HEK293 (cell line): Measurements from ENCODE around the gene CIROP.

Source experiments
- GLIS1 ChIP-seq: fragments of 450-650 bp; formaldehyde crosslinking; IDR thresholded peaks from 2 replicates; pipeline ENCODE4 v1.5.1; 2016; ENCODE audit warnings: missing biosample characterization, missing genetic modification characterization
- MEIS1 ChIP-seq: sonication (generic); formaldehyde crosslinking; IDR thresholded peaks from 2 replicates; pipeline ENCODE4 v1.8.1; 2022; ENCODE audit warnings: missing genetic modification reagents, mild to moderate bottlenecking, borderline replicate concordance
- REST ChIP-seq: fragments of 450-650 bp; formaldehyde crosslinking; IDR thresholded peaks from 2 replicates; pipeline ENCODE4 v1.5.1; 2016; ENCODE audit warnings: missing biosample characterization, missing genetic modification characterization
- TRIM28 ChIP-seq: IDR thresholded peaks from 2 replicates; pipeline ENCODE4 v1.6.1; 2011; ENCODE audit warnings: low read length, control low read depth, borderline replicate concordance
- YY1 ChIP-seq: fragments of 450-650 bp; formaldehyde crosslinking; IDR thresholded peaks from 2 replicates; pipeline ENCODE4 v1.5.1; 2018; ENCODE audit warnings: missing biosample characterization, missing genetic modification characterization
- ZFP3 ChIP-seq: fragments of 450-650 bp; formaldehyde crosslinking; IDR thresholded peaks from 2 replicates; pipeline ENCODE4 v1.5.1; 2016; ENCODE audit warnings: low read depth, missing biosample characterization, missing genetic modification characterization
- ZNF24 ChIP-seq: fragments of 450-650 bp; formaldehyde crosslinking; IDR thresholded peaks from 2 replicates; pipeline ENCODE4 v1.5.1; 2016; ENCODE audit warnings: missing biosample characterization, missing genetic modification characterization
- ZNF398 ChIP-seq: fragments of 450-650 bp; formaldehyde crosslinking; IDR thresholded peaks from 2 replicates; pipeline ENCODE4 v1.5.1; 2017; ENCODE audit warnings: missing biosample characterization, missing genetic modification characterization
- ZNF785 ChIP-seq: fragments of 450-650 bp; formaldehyde crosslinking; IDR thresholded peaks from 2 replicates; pipeline ENCODE4 v1.5.1; 2016; ENCODE audit warnings: missing biosample characterization, missing genetic modification characterization
- ZNF843 ChIP-seq: fragments of 450-650 bp; formaldehyde crosslinking; IDR thresholded peaks from 2 replicates; pipeline ENCODE4 v1.5.1; 2016; ENCODE audit warnings: missing biosample characterization, missing genetic modification characterization
- TF ChIP-seq, protein P1 (sequence below): fragments of 450-650 bp; formaldehyde crosslinking; IDR thresholded peaks from 2 replicates; pipeline ENCODE4 v1.5.1; 2016; ENCODE audit warnings: missing biosample characterization, missing genetic modification characterization
- TF ChIP-seq, protein P2 (sequence below): fragments of 450-650 bp; formaldehyde crosslinking; IDR thresholded peaks from 2 replicates; pipeline ENCODE4 v1.5.1; 2016; ENCODE audit warnings: missing biosample characterization, missing genetic modification characterization

DNA sequence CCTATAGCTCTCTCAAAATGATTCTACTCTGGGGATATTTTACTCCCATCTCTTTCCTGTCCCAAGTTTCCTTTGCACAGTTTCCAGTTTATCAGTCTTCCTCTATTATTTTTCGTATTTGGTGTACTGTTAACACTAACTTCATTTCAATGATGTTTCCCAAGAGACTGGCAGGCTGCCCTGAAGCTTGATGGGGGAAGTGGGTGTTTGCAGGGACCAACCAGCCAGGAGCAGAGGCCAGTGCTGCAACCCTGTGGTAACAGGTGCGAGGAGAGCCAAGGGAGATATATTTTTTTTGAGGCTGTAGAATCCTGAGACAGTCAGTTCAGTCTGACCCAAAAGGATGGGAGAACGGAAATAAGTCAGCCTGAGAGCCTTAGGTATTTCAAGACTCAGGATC lies 26.1 kb upstream of the CIROP start:
- TF ChIP-seq ZNF843 (tag by site-specific recombination) (no peak), ZNF398 (tag by site-specific recombination) (no peak), GLIS1 (no peak), ZFP3 (tag by site-specific recombination) (no peak), ZNF24 (tag by site-specific recombination) (no peak), MEIS1 (CRISPR knock-in tag) (no peak), YY1 (tag by site-specific recombination) (no peak), REST (no peak), TRIM28 (no peak), ZNF785 (tag by site-specific recombination) (no peak)
- TF ChIP-seq, protein P1, sequence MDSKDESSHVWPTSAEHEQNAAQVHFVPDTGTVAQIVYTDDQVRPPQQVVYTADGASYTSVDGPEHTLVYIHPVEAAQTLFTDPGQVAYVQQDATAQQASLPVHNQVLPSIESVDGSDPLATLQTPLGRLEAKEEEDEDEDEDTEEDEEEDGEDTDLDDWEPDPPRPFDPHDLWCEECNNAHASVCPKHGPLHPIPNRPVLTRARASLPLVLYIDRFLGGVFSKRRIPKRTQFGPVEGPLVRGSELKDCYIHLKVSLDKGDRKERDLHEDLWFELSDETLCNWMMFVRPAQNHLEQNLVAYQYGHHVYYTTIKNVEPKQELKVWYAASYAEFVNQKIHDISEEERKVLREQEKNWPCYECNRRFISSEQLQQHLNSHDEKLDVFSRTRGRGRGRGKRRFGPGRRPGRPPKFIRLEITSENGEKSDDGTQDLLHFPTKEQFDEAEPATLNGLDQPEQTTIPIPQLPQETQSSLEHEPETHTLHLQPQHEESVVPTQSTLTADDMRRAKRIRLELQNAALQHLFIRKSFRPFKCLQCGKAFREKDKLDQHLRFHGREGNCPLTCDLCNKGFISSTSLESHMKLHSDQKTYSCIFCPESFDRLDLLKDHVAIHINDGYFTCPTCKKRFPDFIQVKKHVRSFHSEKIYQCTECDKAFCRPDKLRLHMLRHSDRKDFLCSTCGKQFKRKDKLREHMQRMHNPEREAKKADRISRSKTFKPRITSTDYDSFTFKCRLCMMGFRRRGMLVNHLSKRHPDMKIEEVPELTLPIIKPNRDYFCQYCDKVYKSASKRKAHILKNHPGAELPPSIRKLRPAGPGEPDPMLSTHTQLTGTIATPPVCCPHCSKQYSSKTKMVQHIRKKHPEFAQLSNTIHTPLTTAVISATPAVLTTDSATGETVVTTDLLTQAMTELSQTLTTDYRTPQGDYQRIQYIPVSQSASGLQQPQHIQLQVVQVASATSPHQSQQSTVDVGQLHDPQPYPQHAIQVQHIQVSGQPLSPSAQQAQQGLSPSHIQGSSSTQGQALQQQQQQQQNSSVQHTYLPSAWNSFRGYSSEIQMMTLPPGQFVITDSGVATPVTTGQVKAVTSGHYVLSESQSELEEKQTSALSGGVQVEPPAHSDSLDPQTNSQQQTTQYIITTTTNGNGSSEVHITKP (tag by site-specific recombination): no peak
- TF ChIP-seq, protein P2, sequence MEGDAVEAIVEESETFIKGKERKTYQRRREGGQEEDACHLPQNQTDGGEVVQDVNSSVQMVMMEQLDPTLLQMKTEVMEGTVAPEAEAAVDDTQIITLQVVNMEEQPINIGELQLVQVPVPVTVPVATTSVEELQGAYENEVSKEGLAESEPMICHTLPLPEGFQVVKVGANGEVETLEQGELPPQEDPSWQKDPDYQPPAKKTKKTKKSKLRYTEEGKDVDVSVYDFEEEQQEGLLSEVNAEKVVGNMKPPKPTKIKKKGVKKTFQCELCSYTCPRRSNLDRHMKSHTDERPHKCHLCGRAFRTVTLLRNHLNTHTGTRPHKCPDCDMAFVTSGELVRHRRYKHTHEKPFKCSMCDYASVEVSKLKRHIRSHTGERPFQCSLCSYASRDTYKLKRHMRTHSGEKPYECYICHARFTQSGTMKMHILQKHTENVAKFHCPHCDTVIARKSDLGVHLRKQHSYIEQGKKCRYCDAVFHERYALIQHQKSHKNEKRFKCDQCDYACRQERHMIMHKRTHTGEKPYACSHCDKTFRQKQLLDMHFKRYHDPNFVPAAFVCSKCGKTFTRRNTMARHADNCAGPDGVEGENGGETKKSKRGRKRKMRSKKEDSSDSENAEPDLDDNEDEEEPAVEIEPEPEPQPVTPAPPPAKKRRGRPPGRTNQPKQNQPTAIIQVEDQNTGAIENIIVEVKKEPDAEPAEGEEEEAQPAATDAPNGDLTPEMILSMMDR: no peak
